PC-3 (cell line): ENCODE results near the gene ETV5.

Source experiments
- CTCF ChIP-seq: fragments of 300-600 bp; sonication (generic); conservative IDR thresholded peaks from 2 replicates; pipeline ENCODE4 v1.5.1; 2017; ENCODE audit warnings: antibody characterized with exemption, low read depth, mild to moderate bottlenecking, low read length
- EZH2 ChIP-seq: fragments of 300-600 bp; sonication (generic); IDR thresholded peaks from one replicate; pipeline ENCODE4 v1.6.1; 2017; ENCODE audit warnings: antibody characterized with exemption, mild to moderate bottlenecking, low read length; ENCODE audit not compliant: unreplicated experiment
- EZH2phosphoT487 ChIP-seq: fragments of 300-600 bp; sonication (generic); IDR thresholded peaks from 2 replicates; pipeline ENCODE4 v1.6.1; 2018; ENCODE audit warnings: mild to moderate bottlenecking, antibody characterized with exemption, low read length, borderline replicate concordance

GRCh38 chr3:186075931-186076567 lies 32.8 kb downstream of the ETV5 start:
- no peak for TF ChIP-seq CTCF
- TF ChIP-seq EZH2: no peak
- TF ChIP-seq EZH2phosphoT487: no peak
